BLaER1 treated with 17β-estradiol and CSF1 and Interleukin-3, amounts not matched to agents 10 nM and 100 nM (cell line): Measurements from ENCODE around the gene EME2.

Experiments
- H3K27ac ChIP-seq, 11 experiments: shearing (Covaris generic); formaldehyde crosslinking; 2 replicates each; pipeline ENCODE4 v1.8.1; 2022
- H3K27me3 ChIP-seq, 11 experiments: shearing (Covaris generic); formaldehyde crosslinking; 2 replicates each; pipeline ENCODE4 v1.8.1; 2022
- H3K36me3 ChIP-seq, 11 experiments: shearing (Covaris generic); formaldehyde crosslinking; 2 replicates each; pipeline ENCODE4 v1.8.1; 2022
- H3K4me1 ChIP-seq, 10 experiments: shearing (Covaris generic); formaldehyde crosslinking; 2 replicates each; pipeline ENCODE4 v1.8.1; 2022
- H3K4me2 ChIP-seq, 11 experiments: shearing (Covaris generic); formaldehyde crosslinking; 2 replicates each; pipeline ENCODE4 v1.8.1; 2022
- H3K4me3 ChIP-seq, 10 experiments: shearing (Covaris generic); formaldehyde crosslinking; 2 replicates each; pipeline ENCODE4 v1.8.1; 2022
- H3K9ac ChIP-seq, 11 experiments: shearing (Covaris generic); formaldehyde crosslinking; 2 replicates each; pipeline ENCODE4 v1.8.1; 2022
- H3K9me3 ChIP-seq, 11 experiments: shearing (Covaris generic); formaldehyde crosslinking; replicated peaks in 1 of 11; 2 replicates each; pipeline ENCODE4 v1.8.1; 2022
- H4K20me1 ChIP-seq, 11 experiments: shearing (Covaris generic); formaldehyde crosslinking; 2 replicates each; pipeline ENCODE4 v1.8.1; 2022
- Cebpa-rat ChIP-seq, 11 experiments: shearing (Covaris generic); IDR thresholded peaks; 2 replicates each; pipeline ENCODE4 v1.8.1; 2022

EME2 gene, protein sequence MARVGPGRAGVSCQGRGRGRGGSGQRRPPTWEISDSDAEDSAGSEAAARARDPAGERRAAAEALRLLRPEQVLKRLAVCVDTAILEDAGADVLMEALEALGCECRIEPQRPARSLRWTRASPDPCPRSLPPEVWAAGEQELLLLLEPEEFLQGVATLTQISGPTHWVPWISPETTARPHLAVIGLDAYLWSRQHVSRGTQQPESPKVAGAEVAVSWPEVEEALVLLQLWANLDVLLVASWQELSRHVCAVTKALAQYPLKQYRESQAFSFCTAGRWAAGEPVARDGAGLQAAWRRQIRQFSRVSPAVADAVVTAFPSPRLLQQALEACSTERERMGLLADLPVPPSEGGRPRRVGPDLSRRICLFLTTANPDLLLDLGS

DNA sequence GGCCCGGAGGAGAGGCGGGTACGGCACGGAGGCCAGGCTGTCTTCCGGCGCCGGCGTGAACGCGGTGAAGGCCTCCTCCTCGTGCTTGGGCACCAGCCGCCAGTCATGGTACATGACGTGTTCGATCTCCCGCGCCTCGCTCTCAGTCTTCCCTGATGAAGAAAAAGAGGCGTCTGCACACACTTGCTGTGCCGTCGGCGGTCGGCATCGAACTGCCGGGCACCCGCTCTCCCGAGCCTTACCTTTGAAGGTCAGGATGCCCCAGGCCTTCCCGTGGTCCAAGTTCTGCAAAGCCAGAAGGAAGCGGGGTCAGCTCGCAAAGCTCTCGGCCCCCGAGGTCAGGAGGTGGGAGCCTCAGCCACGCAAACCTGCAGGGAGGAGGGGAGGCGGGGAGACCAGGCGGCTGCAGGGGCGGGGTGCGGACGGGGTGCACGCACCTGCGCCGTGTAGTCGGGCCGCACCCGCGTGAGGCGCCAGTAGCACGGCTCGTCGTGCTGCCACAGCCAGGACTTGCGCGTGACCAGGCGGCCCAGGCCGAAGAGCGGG lies at the start of gene EME2:
Gene EME2 (plus strand): TSS at position 449 of the 546 bp plus-strand sequence. CDS start 418 bp downstream, outside the sequence.
- Histone ChIP-seq H3K4me2 (peak within 1 kb of the TSS; percentile 96 to 100 (median 99)), H3K9me3 (no peaks in the 10 kb centered on the region), H3K36me3 (peaks cover 40 to 63% (median 58%) of the 10 kb centered on the region in 11 experiments), H3K27me3 (no peaks in the 10 kb centered on the region), H4K20me1 (peaks cover 44 to 88% (median 63%) of the 10 kb centered on the region in 11 experiments; a peak in 21 of 22 replicates), H3K9ac (peak within 1 kb of the TSS; percentile 92 to 98 (median 96)), H3K4me1 (peaks cover 28 to 47% (median 34%) of the 10 kb centered on the region in 10 experiments), H3K4me3 (peak within 1 kb of the TSS; percentile 82 to 97 (median 94)), H3K27ac (peak within 1 kb of the TSS; percentile 90 to 96 (median 94))
- no peak for TF ChIP-seq Cebpa-rat (IDR thresholded peaks at IDR 0.05)

DNA sequence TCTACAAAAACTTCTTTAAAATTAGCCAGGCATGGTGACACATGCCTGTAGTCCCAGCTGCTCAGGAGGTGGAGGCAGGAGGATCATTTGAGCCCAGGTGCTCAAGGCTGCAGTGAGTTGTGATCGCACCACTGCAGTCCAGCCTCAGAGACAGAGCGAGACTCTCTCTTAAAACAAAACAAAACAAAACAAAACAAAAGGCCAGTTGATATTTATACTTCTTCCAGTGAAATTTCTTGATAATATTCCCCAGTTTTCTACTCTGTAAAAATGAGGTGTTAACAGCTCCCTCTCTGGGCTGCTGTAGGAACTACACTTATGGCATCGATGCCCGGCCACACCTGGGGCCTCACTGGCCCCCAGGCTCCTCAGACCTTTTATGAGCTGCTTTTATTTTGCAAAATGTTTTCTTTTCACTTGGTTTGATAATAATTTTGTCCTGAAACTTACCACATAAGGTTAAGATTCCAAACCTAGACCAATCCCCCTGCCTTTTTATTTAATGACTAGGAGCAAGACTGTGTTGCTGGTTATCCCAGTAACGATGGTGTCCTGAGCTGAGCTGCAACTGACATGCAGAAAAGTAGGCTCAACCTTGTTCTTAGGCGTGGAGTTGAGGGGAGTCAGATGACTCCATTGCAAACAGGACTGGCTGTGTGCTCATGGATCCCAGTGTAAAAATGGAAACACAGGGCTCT lies 49.0 kb upstream of the EME2 start:
- Histone ChIP-seq H3K4me1 (peaks cover 59 to 78% (median 77%) of the 10 kb centered on the region in 10 experiments), H4K20me1 (peaks cover 3 to 75% (median 25%) of the 10 kb centered on the region in 11 experiments; a peak in 15 of 22 replicates), H3K9ac (peak overlapping the region; percentile 51 to 80 (median 78); a peak in 18 of 22 replicates), H3K27ac (peak overlapping the region; percentile 68 to 96 (median 91)), H3K36me3 (peaks cover 37 to 49% (median 46%) of the 10 kb centered on the region in 11 experiments), H3K4me3 (no peak overlapping the region; a peak in 1 of 20 replicates), H3K27me3 (no peaks in the 10 kb centered on the region), H3K9me3 (no peaks in the 10 kb centered on the region), H3K4me2 (peak overlapping the region; percentile 73 to 95 (median 82))
- TF ChIP-seq Cebpa-rat (IDR thresholded peaks at IDR 0.05): no peak

DNA sequence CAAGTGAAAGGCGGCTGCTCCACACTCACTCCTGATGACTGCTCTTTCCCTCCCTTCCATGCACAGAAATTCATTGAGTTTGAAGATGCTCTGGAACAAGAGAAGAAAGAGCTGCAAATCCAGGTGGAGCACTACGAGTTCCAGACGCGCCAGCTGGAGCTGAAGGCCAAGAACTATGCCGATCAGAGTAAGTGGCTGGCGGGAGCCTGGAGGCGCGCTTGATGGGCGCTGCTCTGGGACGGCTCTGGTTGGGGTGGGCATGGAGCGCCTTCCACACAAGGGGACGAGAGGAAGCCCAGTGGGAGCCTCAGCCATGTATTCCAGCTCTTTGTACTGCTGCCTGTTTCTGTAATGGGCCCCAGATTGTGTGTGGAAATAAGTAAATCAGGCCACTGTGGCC lies 48.1 kb upstream of the EME2 start:
- H3K4me2 ChIP-seq: peak overlapping the region; percentile 60 to 95 (median 77)
- no peaks in the 10 kb centered on the region for H3K9me3 ChIP-seq
- H3K4me1 ChIP-seq: peaks cover 51 to 69% (median 68%) of the 10 kb centered on the region in 10 experiments
- H3K9ac ChIP-seq: peak overlapping the region in 6 of 11 experiments; percentile 9 to 42 (median 16); a peak in 3 of 22 replicates
- peaks cover 3 to 74% (median 25%) of the 10 kb centered on the region in 11 experiments; a peak in 15 of 22 replicates for H4K20me1 ChIP-seq
- TF ChIP-seq Cebpa-rat (IDR thresholded peaks at IDR 0.05): no peak
- no peaks in the 10 kb centered on the region for H3K27me3 ChIP-seq
- peaks cover 46 to 58% (median 53%) of the 10 kb centered on the region in 11 experiments for H3K36me3 ChIP-seq
- peak overlapping the region in 9 of 11 experiments; percentile 87 to 96 (median 92); a peak in 15 of 22 replicates for H3K27ac ChIP-seq
- no peak overlapping the region; a peak in 1 of 20 replicates for H3K4me3 ChIP-seq

DNA sequence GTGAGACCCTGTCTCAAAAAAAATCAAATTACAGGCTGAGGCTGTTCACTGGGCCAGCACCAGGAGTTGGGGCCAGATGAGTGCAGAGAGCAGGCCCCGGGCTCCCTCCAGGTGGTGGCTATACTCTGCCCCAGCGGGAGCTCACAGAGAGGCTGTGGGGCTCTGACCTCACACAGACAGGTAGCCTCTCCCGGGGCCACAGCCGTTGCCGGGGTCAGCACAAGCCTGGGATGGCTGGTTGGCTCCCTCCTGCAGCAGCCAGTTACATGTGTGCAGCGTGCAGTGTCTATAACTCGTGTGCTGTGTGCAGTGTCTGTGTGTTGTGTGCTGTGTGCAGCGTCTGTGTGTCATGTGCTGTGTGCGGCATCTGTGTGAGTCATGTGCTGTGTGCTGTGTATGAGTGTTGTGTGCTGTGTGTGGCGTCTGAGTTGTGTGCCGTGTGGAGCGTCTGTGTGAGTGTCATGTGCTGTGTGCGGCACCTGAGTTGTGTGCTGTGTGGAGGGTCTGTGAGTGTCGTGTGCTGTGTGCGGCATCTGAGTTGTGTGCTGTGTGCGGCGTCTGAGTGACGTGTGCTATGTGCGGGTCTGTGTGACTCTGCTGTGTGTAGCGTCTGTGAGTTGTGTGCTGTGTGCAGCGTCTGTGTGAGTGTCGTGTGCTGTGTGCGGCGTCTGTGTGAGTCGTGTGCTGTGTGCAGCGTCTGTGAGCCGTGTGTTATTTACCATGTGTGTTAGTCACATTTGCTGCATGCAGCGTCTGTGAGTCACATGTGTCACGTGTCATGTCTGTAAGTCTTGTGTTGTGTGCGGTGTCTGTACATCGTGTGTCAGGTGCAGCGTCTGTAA lies 45.7 kb upstream of the EME2 start:
- Histone ChIP-seq H3K4me3 (no peak overlapping the region), H3K27ac (peak overlapping the region in 6 of 11 experiments; percentile 3 to 96 (median 92); a peak in 10 of 22 replicates), H3K4me2 (no peak overlapping the region), H3K36me3 (peaks cover 67 to 81% (median 75%) of the 10 kb centered on the region in 11 experiments), H3K27me3 (no peaks in the 10 kb centered on the region), H3K4me1 (peaks cover 35 to 55% (median 45%) of the 10 kb centered on the region in 10 experiments), H3K9me3 (no peaks in the 10 kb centered on the region), H3K9ac (peak overlapping the region in 6 of 11 experiments; percentile 7 to 39 (median 20); a peak in 5 of 22 replicates), H4K20me1 (peaks cover 11 to 72% (median 29%) of the 10 kb centered on the region in 11 experiments; a peak in 16 of 22 replicates)
- no peak for TF ChIP-seq Cebpa-rat (IDR thresholded peaks at IDR 0.05)

DNA sequence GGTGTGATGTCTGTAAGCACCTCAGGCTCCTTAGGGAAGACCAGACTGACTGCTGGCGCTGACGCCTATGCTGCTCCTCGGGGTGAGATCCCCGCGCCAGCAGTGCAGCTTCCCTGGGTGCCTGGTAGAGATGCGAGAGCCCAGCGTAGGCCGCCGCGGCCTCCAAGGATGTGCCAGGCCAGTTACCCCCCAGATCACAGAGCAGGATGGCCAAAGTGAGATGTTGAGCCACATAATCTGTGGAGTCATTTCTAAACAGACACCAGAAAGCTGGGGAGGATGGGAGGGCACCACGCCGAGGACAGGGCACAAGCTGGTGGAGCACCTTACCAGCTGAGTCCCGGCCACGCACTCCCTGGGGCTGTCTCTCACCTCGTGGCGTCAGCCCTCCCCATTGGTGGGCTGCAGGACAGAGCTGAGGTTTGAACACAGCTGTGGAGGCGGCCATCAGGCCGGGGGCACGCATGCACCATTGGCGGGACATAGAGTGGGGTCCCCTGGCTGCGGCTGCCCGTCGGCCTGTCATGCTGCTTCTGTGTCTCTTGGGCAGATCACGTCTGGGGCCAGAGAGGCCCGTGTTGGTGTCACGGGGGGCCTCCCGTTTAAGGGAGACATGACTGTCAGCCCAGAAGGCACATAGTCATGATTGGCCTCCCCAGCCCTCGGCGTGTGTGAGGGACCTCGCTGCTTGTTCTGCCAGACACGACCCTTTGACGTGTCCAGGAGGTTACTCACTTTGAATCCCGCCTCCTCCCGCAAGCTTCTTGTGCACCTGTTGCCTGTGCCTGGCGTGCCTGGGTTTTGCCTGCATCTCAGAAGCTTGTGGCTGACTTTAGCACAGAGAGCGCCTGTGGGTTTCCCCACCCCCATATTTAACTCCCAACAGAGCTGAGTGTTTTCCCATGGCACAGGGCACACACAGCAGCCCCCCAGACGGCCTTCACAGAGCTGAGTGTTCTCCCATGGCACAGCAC lies 44.7 kb upstream of the EME2 start:
- Histone ChIP-seq H3K27ac (0 out of 22 replicates have a peak overlapping the region, but pooled peaks of 1 of the 11 experiments have one; percentile 16), H3K27me3 (no peaks in the 10 kb centered on the region), H3K9ac (0 out of 22 replicates have a peak overlapping the region, but pooled peaks of 1 of the 11 experiments have one; percentile 18), H3K9me3 (peaks cover 0 to 7% (median 0%) of the 10 kb centered on the region in 11 experiments; a peak in 4 of 22 replicates), H3K4me3 (no peak overlapping the region), H3K4me1 (peaks cover 25 to 47% (median 35%) of the 10 kb centered on the region in 10 experiments), H4K20me1 (peaks cover 13 to 82% (median 33%) of the 10 kb centered on the region in 11 experiments; a peak in 16 of 22 replicates), H3K36me3 (peaks cover 77 to 92% (median 85%) of the 10 kb centered on the region in 11 experiments), H3K4me2 (no peak overlapping the region)
- no peak for TF ChIP-seq Cebpa-rat (IDR thresholded peaks at IDR 0.05)

DNA sequence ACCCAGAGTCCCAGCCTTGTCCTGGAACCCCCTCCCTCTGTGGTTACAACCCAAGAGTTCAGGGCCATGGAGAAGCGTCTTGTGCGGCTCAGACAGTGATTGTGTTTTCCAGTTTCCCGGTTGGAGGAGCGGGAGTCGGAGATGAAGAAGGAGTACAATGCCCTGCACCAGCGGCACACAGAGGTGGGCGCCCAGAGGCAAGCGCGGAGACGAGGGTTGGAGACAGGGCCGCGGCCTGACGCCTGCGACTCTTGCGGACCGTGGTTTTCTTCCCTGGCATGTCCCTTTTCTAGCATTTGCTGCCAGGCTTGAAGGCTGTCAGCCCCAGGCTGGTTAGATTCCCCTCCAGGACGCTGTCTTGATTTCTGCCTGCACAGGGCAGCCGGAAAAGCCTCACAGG lies 43.6 kb upstream of the EME2 start:
- Histone ChIP-seq H3K4me3 (no peak overlapping the region), H3K4me2 (no peak overlapping the region), H3K9ac (no peak overlapping the region), H3K9me3 (peaks cover 0 to 18% (median 10%) of the 10 kb centered on the region in 11 experiments; a peak in 19 of 22 replicates), H3K36me3 (peaks cover 88 to 100% (median 95%) of the 10 kb centered on the region in 11 experiments), H3K4me1 (peaks cover 15 to 36% (median 24%) of the 10 kb centered on the region in 10 experiments), H3K27me3 (no peaks in the 10 kb centered on the region), H4K20me1 (peaks cover 13 to 84% (median 40%) of the 10 kb centered on the region in 11 experiments; a peak in 16 of 22 replicates), H3K27ac (no peak overlapping the region)
- TF ChIP-seq Cebpa-rat (IDR thresholded peaks at IDR 0.05): no peak

DNA sequence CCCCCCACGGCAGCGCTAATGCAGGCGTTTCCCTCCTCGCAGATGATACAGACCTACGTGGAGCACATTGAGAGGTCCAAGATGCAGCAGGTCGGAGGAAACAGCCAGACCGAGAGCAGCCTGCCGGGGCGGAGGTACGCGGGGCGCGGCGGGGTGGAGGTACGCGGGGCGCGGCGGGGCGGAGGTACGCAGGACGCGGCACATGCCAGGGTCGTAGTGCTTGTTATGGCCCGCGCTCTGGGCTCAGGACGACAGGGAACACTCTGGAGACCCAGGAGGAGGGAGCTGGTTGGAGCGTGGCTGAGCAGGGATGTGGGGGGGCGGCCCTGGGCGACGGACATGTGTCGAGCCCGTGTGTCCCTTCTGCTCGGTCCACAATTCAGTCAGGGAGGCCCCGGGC lies 43.2 kb upstream of the EME2 start:
- H3K27ac ChIP-seq: no peak overlapping the region
- peaks cover 0 to 22% (median 14%) of the 10 kb centered on the region in 11 experiments; a peak in 19 of 22 replicates for H3K9me3 ChIP-seq
- H3K27me3 ChIP-seq: no peaks in the 10 kb centered on the region
- H3K36me3 ChIP-seq: peaks cover 89 to 100% (median 95%) of the 10 kb centered on the region in 11 experiments
- H3K4me2 ChIP-seq: no peak overlapping the region
- H3K9ac ChIP-seq: no peak overlapping the region; a peak in 1 of 22 replicates
- peaks cover 10 to 32% (median 20%) of the 10 kb centered on the region in 10 experiments for H3K4me1 ChIP-seq
- H4K20me1 ChIP-seq: peaks cover 13 to 84% (median 40%) of the 10 kb centered on the region in 11 experiments; a peak in 15 of 22 replicates
- H3K4me3 ChIP-seq: no peak overlapping the region
- TF ChIP-seq Cebpa-rat (IDR thresholded peaks at IDR 0.05): no peak
